Heart left ventricle (tissue), 13 donors: ENCODE results near the gene P2RX7.
"Not testable (repeated sequence)": the region's sequence is repeated elsewhere in the genome, so short reads cannot be mapped to it uniquely, and the experiment has no call there.

Experiments used
- POLR2A ChIP-seq, 2 donors: fragments of 450-650 bp; IDR thresholded peaks; one replicate each; pipeline ENCODE4 v1.6.1; 2017; ENCODE audit warnings: antibody characterized with exemption in 2 of 2, mild to moderate bottlenecking in 2 of 2, moderate library complexity in 2 of 2
- TF ChIP-seq, protein P1 (sequence below), 12 donors: fragments of 200-600 bp; sonication (generic) in 4 of 12; IDR thresholded peaks; one replicate each; pipeline versions ENCODE4 v1.5.0 to v1.8.0; 2018 to 2022; ENCODE audit warnings: antibody characterized with exemption in 12 of 12, mild to moderate bottlenecking in 5 of 12
- donor health status: ischemic (EF 13 %, LVEDD 7.1; RV severe dilation, severe dysfunction).
- donor health status: DM: no; HTN: yes; CAD: no.
- donor health status: DM: no; HTN: no; CAD: no.
- donor health status: ischemic (EF 25% LVEDD 6.9; RV normal size, moderate dysfunction).
- donor health status: ischemic (EF 25% LVEDD 5.7; RV mildly dilated, moderate dysfunction).
- donor health status: ischemic (EF 35%, LVEDD 5.7; RV mildly dilated, moderate dysfunction).
- donor health status: nonischemic (EF 11% LVEDD 7.7; RV severe dilation, severe dysfunction).
- donor health status: DM: yes; HTN: yes; CAD: no.
- donor health status: PGD.
- donor health status: ischemic (EF 29% LVEDD 5.4; RV normal size, mild dysfunction).
- donor health status: nonischemic (EF 23%, LVEDD 6.1; RV moderate dilation, normal function).

DNA sequence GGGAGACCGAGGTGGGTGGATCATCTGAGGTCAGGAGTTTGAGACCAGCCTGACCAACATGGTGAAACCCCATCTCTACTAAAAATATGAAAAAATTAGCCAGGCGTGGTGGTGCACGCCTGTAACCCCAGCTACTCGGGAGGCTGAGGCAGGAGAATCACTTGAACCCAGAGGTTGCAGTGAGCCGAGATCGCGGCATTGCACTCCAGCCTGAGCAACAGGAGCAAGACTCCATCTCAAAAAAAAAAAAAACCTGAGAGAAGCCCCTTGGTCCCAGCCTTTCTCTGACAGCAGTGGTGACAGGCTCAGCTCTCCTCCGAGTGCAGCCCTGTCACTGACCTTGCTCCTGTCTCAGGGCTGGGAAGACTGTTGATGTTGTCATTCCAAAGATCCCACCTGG lies 94.2 kb downstream of the P2RX7 start:
- TF ChIP-seq, protein P1, sequence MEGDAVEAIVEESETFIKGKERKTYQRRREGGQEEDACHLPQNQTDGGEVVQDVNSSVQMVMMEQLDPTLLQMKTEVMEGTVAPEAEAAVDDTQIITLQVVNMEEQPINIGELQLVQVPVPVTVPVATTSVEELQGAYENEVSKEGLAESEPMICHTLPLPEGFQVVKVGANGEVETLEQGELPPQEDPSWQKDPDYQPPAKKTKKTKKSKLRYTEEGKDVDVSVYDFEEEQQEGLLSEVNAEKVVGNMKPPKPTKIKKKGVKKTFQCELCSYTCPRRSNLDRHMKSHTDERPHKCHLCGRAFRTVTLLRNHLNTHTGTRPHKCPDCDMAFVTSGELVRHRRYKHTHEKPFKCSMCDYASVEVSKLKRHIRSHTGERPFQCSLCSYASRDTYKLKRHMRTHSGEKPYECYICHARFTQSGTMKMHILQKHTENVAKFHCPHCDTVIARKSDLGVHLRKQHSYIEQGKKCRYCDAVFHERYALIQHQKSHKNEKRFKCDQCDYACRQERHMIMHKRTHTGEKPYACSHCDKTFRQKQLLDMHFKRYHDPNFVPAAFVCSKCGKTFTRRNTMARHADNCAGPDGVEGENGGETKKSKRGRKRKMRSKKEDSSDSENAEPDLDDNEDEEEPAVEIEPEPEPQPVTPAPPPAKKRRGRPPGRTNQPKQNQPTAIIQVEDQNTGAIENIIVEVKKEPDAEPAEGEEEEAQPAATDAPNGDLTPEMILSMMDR (IDR thresholded peaks at IDR 0.05) = not testable (repeated sequence)
- TF ChIP-seq POLR2A (IDR thresholded peaks at IDR 0.05) = not testable (repeated sequence)
